HFF-Myc (cell line): Measurements from ENCODE around the gene JARID2.

Experiments
- DNase-seq: peaks from one replicate; pipeline ENCODE4 v3.0.0-alpha.2; 2011; ENCODE audit warnings: low read depth; ENCODE audit errors: extremely low read depth
- H3K4me3 ChIP-seq: replicated peaks from 2 replicates; pipeline ENCODE4 v1.5.1; 2011; ENCODE audit warnings: low read depth, mild to moderate bottlenecking, control low read depth, low read length
- CTCF ChIP-seq: IDR thresholded peaks from 2 replicates; pipeline ENCODE4 v1.5.1; 2012; ENCODE audit warnings: mild to moderate bottlenecking, low read depth, low read length, control low read depth; ENCODE audit errors: missing control alignments

JARID2 gene

GRCh38 chr6:15503346-15503680, 257.4 kb downstream of the JARID2 start:
- no peak for DNase-seq
- TF ChIP-seq CTCF, result no peak
- H3K4me3 ChIP-seq, result no peak overlapping the region

GRCh38 chr6:15504040-15504495, 258.2 kb downstream of the JARID2 start:
- TF ChIP-seq CTCF, result no peak
- peak overlapping the region; percentile 20; the same call in 1 of the 2 replicates for H3K4me3 ChIP-seq
- no peak for DNase-seq

DNA sequence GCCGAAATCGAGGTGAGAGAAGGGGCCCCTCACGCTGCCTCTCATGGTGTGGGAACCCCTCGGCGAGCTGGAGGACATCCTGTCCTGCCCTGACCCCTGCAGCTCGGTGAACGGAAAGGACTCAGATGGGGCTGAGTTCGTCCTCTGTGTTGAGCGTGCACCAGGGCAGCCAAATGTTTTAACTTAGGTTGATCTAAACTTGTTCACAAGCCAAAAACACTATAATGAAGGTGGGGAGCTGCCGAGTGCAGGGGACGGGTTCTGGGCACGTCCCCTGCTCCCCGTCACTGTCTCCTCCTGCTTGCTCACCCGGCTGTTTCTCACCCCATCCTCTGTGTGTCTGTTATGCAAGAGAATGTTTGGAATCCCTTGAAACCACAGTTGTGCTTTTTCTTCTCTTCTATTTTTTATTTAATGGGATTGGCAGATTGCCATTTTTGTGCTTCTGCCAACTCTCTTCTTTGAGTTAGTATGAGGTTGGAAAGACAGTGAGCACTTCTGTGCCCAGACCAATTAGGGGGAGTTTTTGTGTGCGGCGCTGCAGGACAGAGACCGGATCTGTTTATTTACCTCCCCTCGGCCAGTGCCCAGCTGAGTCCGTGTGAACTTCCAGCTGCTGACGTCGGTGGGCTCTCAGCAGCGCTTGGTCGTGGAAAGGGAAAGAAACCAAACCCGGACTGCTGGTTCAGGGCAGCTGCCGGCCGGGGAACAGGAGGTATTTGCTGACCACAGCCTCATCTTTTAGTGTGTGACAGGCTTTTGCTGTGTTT, 258.9 kb downstream of the JARID2 start:
- no peak for TF ChIP-seq CTCF
- peak; percentile 93 for DNase-seq
- H3K4me3 ChIP-seq, result peak overlapping the region; percentile 20

GRCh38 chr6:15505463-15505918, 259.6 kb downstream of the JARID2 start:
- H3K4me3 ChIP-seq, result peak overlapping the region; percentile 20
- DNase-seq, result no peak

GRCh38 chr6:15506066-15506465, 260.2 kb downstream of the JARID2 start:
- no peak for TF ChIP-seq CTCF
- H3K4me3 ChIP-seq, result no peak overlapping the region
- no peak for DNase-seq

More at GRCh38 chr6:15505463-15505918, 259.6 kb downstream of the JARID2 start:
- TF ChIP-seq CTCF, result no peak

DNA sequence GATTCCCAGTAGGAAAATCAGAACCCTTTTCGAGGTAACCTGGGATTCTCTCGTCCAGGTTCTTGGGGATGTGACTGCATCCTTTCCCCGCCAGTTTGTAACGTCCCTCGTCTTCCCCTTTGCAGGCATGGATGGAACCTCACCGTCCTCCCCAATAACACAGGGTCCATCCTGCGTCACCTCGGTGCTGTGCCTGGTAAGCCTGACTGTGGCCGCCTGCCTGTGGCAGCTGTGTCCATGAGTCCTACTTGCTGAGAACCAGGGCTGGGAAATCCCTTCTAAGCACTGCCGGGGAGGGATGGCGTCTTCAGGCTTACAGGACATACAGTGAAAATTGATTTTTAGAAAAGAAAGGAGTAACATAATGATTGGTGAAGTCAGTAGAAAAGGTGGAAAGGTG, 261.4 kb downstream of the JARID2 start:
- no peak for DNase-seq
- no peak for TF ChIP-seq CTCF

More for the DNA sequence above, 261.4 kb downstream of the JARID2 start:
- H3K4me3 ChIP-seq, result no peak overlapping the region
